ENCODE measurements around the gene PCDHA5. TPM values are rescaled to one million over a fixed set of nuclear protein-coding genes. Genes with fewer than 3 reads are reported as not detected.

Gene PCDHA5
- total RNA-seq, 1 donor from 2014 or later: not detected

Other genes with a start within 250 kb of the PCDHA5 start
- 0.17 TPM in 1 of 2 replicates, not detected in the other for gene CD14, start 188.4 kb upstream of the PCDHA5 start, total RNA-seq
- gene TMCO6, start 182.2 kb upstream of the PCDHA5 start, total RNA-seq: 10.6 and 14.6 TPM in 2 replicates
- 60.2 and 73.4 TPM in 2 replicates for gene NDUFA2, start 174.0 kb upstream of the PCDHA5 start, total RNA-seq
- gene IK, start 173.8 kb upstream of the PCDHA5 start, total RNA-seq: 58.7 and 73.3 TPM in 2 replicates
- 15.9 and 17.0 TPM in 2 replicates for gene WDR55, start 156.7 kb upstream of the PCDHA5 start, total RNA-seq
- gene DND1, start 148.0 kb upstream of the PCDHA5 start, total RNA-seq: 0.15 and 0.67 TPM in 2 replicates
- 70.8 and 73.6 TPM in 2 replicates for gene HARS1, start 130.2 kb upstream of the PCDHA5 start, total RNA-seq
- 21.3 and 27.2 TPM in 2 replicates for gene HARS2, start 130.2 kb upstream of the PCDHA5 start, total RNA-seq
- 16.5 and 25.6 TPM in 2 replicates for gene ZMAT2, start 121.2 kb upstream of the PCDHA5 start, total RNA-seq
- not detected in 2 replicates for gene PCDHA1, start 35.5 kb upstream of the PCDHA5 start, total RNA-seq
- gene PCDHA2, start 26.8 kb upstream of the PCDHA5 start, total RNA-seq: not detected in 2 replicates
- under 0.01 TPM in 1 of 2 replicates, not detected in the other for gene PCDHA3, start 20.6 kb upstream of the PCDHA5 start, total RNA-seq
- gene PCDHA4, start 14.5 kb upstream of the PCDHA5 start, total RNA-seq: under 0.01 TPM in 2 replicates
- gene PCDHA6, start 6.3 kb downstream of the PCDHA5 start, total RNA-seq: 0.15 TPM in 1 of 2 replicates, not detected in the other
- gene PCDHA7, start 12.7 kb downstream of the PCDHA5 start, total RNA-seq: 0.15 TPM in 1 of 2 replicates, not detected in the other
- not detected in 2 replicates for gene PCDHA8, start 19.6 kb downstream of the PCDHA5 start, total RNA-seq
- not detected in 2 replicates for gene PCDHA9, start 26.8 kb downstream of the PCDHA5 start, total RNA-seq
- not detected in 2 replicates for gene PCDHA10, start 34.3 kb downstream of the PCDHA5 start, total RNA-seq
- gene PCDHA11, start 47.3 kb downstream of the PCDHA5 start, total RNA-seq: not detected in 2 replicates
- gene PCDHA12, start 53.7 kb downstream of the PCDHA5 start, total RNA-seq: not detected in 2 replicates
- not detected in 2 replicates for gene PCDHA13, start 60.5 kb downstream of the PCDHA5 start, total RNA-seq
- gene PCDHAC1, start 104.7 kb downstream of the PCDHA5 start, total RNA-seq: not detected in 2 replicates
- gene PCDHAC2, start 144.9 kb downstream of the PCDHA5 start, total RNA-seq: not detected in 2 replicates
- gene PCDHB1, start 229.8 kb downstream of the PCDHA5 start, total RNA-seq: not detected in 2 replicates

Data from bronchus fibroblast of lung (primary cell).